Ureter (tissue), 1 donor: ENCODE measurements around the gene TBC1D14. TPM values are rescaled to one million over a fixed set of nuclear protein-coding genes. Genes with fewer than 3 reads are reported as not detected.

Experiments
- DNase-seq: peaks from one replicate; pipeline ENCODE4 v3.0.0-alpha.2; 2020; ENCODE audit warnings: low spot score
- total RNA-seq: library from RNA; stranded (reverse); gene quantifications from one replicate; pipeline ENCODE4 v1.2.4, GENCODE V29; 2023
- donor health status: DM: yes; HTN: yes; CAD: no.

Gene TBC1D14
- total RNA-seq, 1 donor from 2014 or later, result 44.8 TPM

GRCh38 chr4:7020856-7021255 is 111.2 kb downstream of the TBC1D14 start:
- no peak for DNase-seq

- no peak for DNase-seq
Observed at GRCh38 chr4:7021355-7021754, 111.7 kb downstream of the TBC1D14 start.

- DNase-seq, result no peak
Observed at GRCh38 chr4:7021930-7022664, 112.5 kb downstream of the TBC1D14 start.

DNA sequence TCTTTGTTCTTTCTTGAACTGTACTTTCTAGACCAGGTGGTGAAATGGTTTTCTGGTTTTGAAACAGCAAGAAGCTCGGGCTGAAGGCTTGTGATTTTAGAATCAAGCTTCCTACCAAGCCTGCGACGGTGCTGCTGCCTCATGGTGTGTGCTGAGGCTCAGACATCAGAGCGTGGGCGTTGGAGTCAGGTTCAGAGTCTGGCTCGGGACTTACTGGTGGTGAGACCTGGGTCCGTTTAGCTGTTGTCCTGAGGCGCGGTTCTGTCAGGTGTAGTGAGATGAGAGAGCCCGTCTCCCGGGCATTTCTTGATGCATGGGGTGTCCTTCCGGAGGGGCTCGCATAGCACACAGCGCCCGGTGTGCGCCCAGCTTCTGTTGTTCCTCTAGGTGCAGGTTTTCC is 113.9 kb downstream of the TBC1D14 start:
- DNase-seq, result no peak

DNA sequence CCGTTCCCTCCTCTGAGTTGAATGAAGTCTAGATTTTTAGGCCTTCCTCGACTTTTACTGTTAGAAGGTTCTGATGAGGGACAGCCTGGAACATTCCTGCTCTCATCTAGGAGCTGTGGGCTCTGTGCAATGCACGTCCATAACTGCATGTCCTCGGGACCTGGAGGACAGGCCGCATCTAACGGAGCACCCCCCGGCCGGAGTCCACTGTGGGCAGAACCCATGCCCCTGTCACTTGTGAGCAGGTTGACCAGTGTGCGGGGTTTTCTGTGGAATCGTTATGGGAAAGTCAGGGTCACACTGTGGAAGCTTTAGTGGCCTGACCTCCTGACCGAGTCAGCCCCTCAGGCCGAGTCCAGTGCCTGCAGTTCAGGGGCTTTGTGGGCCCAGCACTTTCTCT is 114.3 kb downstream of the TBC1D14 start:
- DNase-seq, result no peak

- DNase-seq, result no peak
Observed at GRCh38 chr4:7024336-7024890, 114.8 kb downstream of the TBC1D14 start.

DNA sequence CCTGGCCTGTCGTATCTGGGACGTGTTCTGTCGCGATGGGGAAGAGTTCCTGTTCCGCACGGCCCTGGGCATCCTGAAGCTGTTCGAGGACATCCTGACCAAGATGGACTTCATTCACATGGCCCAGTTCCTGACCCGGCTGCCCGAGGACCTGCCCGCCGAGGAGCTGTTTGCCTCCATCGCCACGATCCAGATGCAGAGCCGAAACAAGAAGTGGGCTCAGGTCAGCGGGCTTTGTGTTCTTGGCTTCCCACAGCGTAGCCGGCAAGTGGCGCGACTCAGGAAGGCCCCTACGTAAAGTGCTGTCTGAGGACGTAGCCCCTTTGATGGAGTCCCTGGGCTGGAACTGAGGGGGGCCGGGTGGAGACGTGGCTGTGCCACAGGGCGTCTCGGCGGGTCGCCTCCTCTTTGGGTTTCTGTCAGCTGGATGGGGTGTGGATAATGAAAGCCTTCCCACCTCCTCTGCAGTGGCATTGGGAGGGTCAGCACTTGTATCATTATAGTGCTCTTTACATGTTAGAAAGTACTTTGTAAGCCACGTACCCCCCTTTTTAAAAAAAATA is 115.5 kb downstream of the TBC1D14 start:
- no peak for DNase-seq

GRCh38 chr4:7026107-7026506 is 116.5 kb downstream of the TBC1D14 start:
- DNase-seq, result no peak

DNA sequence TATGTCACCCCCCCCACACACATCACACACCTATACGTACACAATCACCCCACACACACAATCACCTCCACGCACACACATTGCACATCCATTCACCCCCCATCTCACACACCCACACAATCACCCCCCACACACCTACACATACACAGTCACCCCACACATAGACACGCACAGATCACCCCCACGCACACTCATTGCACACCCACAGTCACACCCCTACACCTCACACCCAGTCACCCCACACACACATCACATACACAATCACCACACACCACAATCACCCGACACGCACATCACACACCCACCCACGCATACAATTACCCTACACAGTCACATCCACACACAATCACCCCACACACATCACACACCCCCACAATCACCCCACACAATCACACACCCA is 117.7 kb downstream of the TBC1D14 start:
- no peak for DNase-seq

- DNase-seq, result no peak
Observed at GRCh38 chr4:7027913-7028312, 118.3 kb downstream of the TBC1D14 start.

- no peak for DNase-seq
Observed at GRCh38 chr4:7029212-7029611, 119.6 kb downstream of the TBC1D14 start.

GRCh38 chr4:7029921-7030320 is 120.3 kb downstream of the TBC1D14 start:
- DNase-seq, result no peak

- DNase-seq, result no peak
Observed at GRCh38 chr4:7030856-7031255, 121.2 kb downstream of the TBC1D14 start.

DNA sequence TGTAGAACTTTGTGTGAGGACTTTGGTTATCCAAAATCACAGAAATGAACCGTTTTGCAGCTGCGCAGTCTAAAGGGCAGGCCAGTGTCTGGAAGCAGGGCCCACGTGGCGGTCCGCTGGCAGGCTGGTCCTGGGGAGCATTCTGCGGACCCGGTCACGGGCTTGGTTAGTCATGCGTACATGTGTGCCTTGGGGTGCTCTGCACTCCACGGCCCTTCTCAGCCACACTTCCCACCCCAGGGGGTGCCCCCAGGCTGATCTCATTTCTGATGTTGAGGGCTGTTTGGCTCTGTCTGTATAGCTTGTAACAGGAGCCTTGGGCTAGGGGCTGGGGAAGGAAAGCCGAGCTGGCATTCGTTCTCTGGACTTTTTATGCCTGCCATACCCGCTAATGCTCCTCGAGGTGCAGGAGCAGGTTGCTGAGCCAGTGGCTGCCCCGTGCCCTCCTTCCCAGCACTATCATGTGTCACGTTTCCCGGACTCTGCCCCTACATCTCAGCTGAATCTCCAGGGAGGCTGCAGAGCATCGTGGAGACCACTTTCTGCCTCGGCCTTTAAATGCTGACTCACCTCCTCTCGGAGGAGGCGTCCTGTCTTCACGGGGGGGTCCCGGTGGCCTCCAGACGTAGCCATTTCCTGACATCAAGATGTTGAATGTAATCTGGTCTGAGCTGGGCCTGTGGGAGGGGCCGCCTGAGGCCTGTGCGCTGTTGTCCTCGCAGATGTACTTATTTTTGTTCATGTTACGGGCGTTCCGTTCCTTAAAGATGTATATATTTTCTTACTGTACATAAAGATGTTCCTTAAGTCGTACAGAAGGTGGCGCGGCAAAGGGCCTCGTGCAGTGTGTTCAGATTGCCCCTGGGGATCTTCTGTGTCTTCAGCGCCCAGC is 122.2 kb downstream of the TBC1D14 start:
- no peak for DNase-seq

DNA sequence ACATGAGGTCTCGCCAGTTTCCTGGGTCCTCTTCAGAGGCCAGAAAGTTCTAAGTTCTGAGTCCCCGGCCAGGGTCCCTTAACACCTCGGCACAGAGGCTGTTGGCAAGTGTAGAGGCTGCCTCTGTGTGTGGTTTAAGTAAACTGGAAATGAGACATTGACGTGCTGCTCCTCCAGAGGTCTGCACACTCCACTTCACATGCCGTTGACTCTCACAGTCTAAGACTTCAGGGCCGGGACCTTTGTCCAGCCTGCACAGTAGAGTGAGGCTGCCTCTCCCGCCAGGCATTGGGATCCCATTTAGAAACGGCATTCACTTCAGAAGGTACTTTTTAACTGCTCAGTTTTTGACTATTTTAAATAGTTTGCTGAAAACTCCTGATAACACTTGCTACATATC is 123.0 kb downstream of the TBC1D14 start:
- no peak for DNase-seq

DNA sequence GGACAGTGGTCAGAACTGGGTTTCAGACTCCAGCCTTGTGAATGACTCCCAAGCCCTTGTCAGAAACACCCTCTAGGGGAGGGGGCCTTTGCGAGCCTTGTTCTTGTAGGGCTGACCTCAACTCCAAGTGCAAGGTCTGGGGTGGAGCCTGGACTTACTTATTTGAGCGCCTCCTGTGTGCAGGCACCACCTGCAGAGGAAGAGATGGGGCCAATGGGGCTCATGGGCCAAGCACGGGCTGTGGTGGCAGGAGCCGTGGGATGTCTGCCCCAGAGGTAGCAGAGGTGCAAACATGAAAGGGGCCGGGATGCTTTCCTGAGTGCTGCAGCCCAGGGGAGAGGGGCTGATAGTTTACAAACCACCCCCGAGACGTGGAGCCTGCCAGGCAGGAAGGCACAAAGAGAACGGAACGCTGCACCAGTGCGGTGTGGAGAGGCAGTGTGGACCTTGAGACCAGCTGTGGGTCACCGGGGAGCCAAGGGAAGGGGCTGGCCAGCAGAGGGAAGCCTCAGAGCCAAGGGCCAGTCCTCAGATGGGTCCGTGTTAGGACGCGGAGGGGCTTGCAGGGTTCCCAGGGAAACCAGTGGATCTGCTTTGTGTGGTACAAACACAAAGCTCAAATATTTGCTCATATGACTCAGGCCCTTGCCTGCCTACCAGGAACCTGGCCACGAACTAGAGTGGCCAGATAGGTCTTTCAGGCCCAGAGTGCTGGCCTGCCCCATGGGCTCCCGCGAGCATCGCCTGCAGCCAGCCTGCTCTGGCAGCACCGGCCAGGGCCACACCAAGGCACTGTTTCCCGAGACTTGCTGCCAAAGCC is 124.8 kb downstream of the TBC1D14 start:
- no peak for DNase-seq

- no peak for DNase-seq
Observed at GRCh38 chr4:7037425-7037824, 127.8 kb downstream of the TBC1D14 start.

DNA sequence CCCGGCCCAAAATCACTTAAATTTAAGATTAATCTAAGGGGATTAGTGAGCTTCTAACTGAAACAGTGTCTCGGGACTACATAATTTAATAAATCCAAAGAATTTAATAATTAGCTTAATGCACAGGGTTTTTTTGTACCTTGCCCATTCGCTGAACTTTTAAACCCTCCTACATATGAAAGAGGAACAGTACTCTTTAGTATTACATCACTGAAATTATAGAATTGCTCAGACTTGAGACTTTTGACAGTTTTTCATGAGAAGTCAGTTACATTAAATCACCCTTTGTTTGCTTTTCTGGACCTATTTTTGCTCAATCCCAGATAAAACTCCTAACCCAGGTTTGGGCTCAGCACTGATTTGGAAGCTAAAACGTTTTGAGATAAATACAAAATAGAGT is 131.1 kb downstream of the TBC1D14 start:
- no peak for DNase-seq

- DNase-seq, result no peak
Observed at GRCh38 chr4:7041246-7041645, 131.6 kb downstream of the TBC1D14 start.

DNA sequence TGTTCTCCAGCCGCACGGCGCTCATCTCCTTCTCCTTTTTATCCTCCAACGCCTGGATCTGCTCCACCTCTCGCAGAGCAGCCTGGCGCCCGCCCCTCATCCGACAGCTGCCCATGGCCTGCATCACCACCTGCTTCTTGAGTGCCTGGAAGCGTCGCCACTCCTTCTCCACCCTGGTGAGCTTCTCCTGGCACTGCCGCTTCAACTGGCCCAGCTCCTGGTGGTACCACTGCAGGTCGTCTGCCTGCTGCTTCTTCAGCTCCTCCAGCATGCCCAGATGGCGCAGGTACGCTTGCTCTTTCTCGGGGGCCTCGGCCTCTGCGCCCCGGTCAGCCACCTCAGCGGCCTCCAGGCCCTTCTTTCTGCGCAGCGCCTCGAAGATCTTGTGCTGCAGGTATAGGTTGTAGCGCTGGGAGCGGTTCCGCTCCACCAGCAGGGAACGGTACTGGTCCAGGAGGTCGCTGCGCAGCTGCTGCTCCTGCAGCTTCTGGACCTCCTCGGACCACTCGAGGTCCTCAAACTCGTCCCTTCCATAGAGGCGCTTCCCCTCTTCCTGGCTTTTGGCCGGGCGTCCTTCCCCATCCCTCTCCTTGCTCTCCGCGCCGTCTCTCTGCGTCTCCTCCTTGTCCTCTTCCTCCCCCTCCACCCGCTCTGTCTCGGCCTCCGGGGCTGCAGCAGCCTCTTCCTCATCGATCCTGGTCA is 132.3 kb downstream of the TBC1D14 start:
- DNase-seq, result peak; percentile 56
